ENCODE results near the gene FOXL3. TPM values are rescaled to one million over a fixed set of nuclear protein-coding genes. Genes with fewer than 3 reads are reported as not detected.

The FOXL3 gene
- total and polyA plus RNA-seq, 2 experiments from 2014 or later = not detected

GRCh38 chr7:300048-300447 is 10.1 kb downstream of the FOXL3 start:
- Histone ChIP-seq H3K27ac (no peak overlapping the region), H3K79me2 (no peaks in the 10 kb centered on the region), H3K36me3 (replicated peaks; ENCODE audit: insufficient read depth, low read depth) (no peaks in the 10 kb centered on the region), H3K4me3 (no peak overlapping the region), H3K4me1 (ENCODE audit: insufficient read depth) (no peaks in the 10 kb centered on the region), H3K27me3 (no peaks in the 10 kb centered on the region), H2AFZ (no peak overlapping the region), H3K9me2 (replicated peaks; ENCODE audit: insufficient read depth) (no peaks in the 10 kb centered on the region), H4K20me1 (ENCODE audit: insufficient read depth, poor library complexity, severe bottlenecking) (no peaks in the 10 kb centered on the region), H3K9me3 (ENCODE audit: low read depth) (no peaks in the 10 kb centered on the region), H3K4me2 (no peak overlapping the region)
- DNase-seq (ENCODE audit: low spot score) = no peak
- WGBS (ENCODE audit: low lambda C conversion rate, missing lambda C conversion rate) = 93% methylated on average over 10 of the region's 10 CpGs
- TF ChIP-seq EZH2 (IDR thresholded peaks at IDR 0.05; ENCODE audit: borderline replicate concordance) (no peak), CTCF (IDR thresholded peaks at IDR 0.05; ENCODE audit: poor library complexity) (no peak), EZH2phosphoT487 (IDR thresholded peaks at IDR 0.05; ENCODE audit: low read depth, severe bottlenecking, unreplicated experiment) (no peak)

- 94% methylated on average over 13 of the region's 13 CpGs for WGBS (ENCODE audit: low lambda C conversion rate, missing lambda C conversion rate)
- no peaks in the 10 kb centered on the region for H3K79me2 ChIP-seq
- H3K4me3 ChIP-seq = no peak overlapping the region
- no peaks in the 10 kb centered on the region for H3K4me1 ChIP-seq (ENCODE audit: insufficient read depth)
- no peak overlapping the region for H2AFZ ChIP-seq
- H3K9me2 ChIP-seq (replicated peaks; ENCODE audit: insufficient read depth) = no peaks in the 10 kb centered on the region
- H3K27ac ChIP-seq = no peak overlapping the region
- TF ChIP-seq CTCF (IDR thresholded peaks at IDR 0.05; ENCODE audit: poor library complexity) = no peak
- TF ChIP-seq EZH2 (IDR thresholded peaks at IDR 0.05; ENCODE audit: borderline replicate concordance) = no peak
- no peak for TF ChIP-seq EZH2phosphoT487 (IDR thresholded peaks at IDR 0.05; ENCODE audit: low read depth, severe bottlenecking, unreplicated experiment)
- no peaks in the 10 kb centered on the region for H4K20me1 ChIP-seq (ENCODE audit: insufficient read depth, poor library complexity, severe bottlenecking)
- no peak overlapping the region for H3K4me2 ChIP-seq
- H3K9me3 ChIP-seq (ENCODE audit: low read depth) = no peaks in the 10 kb centered on the region
- no peaks in the 10 kb centered on the region for H3K27me3 ChIP-seq
- DNase-seq (ENCODE audit: low spot score) = no peak
- H3K36me3 ChIP-seq (replicated peaks; ENCODE audit: insufficient read depth, low read depth) = no peaks in the 10 kb centered on the region
Measured at GRCh38 chr7:300546-301290, 10.7 kb downstream of the FOXL3 start.

GRCh38 chr7:301291-302053 is 11.5 kb downstream of the FOXL3 start:
- Histone ChIP-seq H3K4me2 (no peak overlapping the region), H2AFZ (no peak overlapping the region), H4K20me1 (ENCODE audit: insufficient read depth, poor library complexity, severe bottlenecking) (no peaks in the 10 kb centered on the region), H3K27ac (no peak overlapping the region), H3K27me3 (no peaks in the 10 kb centered on the region), H3K9me3 (ENCODE audit: low read depth) (no peaks in the 10 kb centered on the region), H3K79me2 (no peaks in the 10 kb centered on the region), H3K4me3 (no peak overlapping the region), H3K36me3 (replicated peaks; ENCODE audit: insufficient read depth, low read depth) (no peaks in the 10 kb centered on the region), H3K9me2 (replicated peaks; ENCODE audit: insufficient read depth) (no peaks in the 10 kb centered on the region), H3K4me1 (ENCODE audit: insufficient read depth) (no peaks in the 10 kb centered on the region)
- 80% methylated on average over 32 of the region's 34 CpGs for WGBS (ENCODE audit: low lambda C conversion rate, missing lambda C conversion rate)
- no peak for TF ChIP-seq EZH2 (IDR thresholded peaks at IDR 0.05; ENCODE audit: borderline replicate concordance)
- no peak for TF ChIP-seq EZH2phosphoT487 (IDR thresholded peaks at IDR 0.05; ENCODE audit: low read depth, severe bottlenecking, unreplicated experiment)
- no peak for TF ChIP-seq CTCF (IDR thresholded peaks at IDR 0.05; ENCODE audit: poor library complexity)
- DNase-seq (ENCODE audit: low spot score) = no peak

Data from hepatocyte (in vitro differentiated cells).